NCI-H2081 treated with DMSO at 0.1 percent for 48 hours (cell line): ENCODE results near the gene SPATA21.
"Not testable (repeated sequence)": the region's sequence is repeated elsewhere in the genome, so short reads cannot be mapped to it uniquely, and the experiment has no call there.

Experiments
- DNase-seq: peaks from one replicate; lab custom pipeline; 2025; lab: John Stamatoyannopoulos, UW

SPATA21 gene

DNA sequence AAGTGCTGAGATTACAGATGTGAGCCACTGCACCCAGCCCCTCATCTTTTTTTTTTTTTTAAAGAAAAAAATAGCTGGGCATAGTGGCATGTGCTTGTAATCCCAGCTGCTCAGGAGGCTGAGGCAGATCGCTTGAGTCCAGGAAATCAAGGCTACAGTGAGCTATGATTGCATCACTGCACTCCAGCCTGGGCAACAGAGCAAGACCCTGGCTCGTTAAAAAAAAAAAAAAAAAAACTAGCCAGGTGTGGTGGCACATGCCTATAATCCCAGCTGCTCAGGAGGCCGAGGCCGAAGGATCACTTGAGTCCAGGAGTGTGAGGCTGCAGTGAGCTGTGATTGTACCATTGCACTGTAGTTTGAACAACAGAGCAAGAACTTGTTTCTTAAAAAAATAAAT is 56.4 kb downstream of the SPATA21 start:
- DNase-seq, result no peak

DNA sequence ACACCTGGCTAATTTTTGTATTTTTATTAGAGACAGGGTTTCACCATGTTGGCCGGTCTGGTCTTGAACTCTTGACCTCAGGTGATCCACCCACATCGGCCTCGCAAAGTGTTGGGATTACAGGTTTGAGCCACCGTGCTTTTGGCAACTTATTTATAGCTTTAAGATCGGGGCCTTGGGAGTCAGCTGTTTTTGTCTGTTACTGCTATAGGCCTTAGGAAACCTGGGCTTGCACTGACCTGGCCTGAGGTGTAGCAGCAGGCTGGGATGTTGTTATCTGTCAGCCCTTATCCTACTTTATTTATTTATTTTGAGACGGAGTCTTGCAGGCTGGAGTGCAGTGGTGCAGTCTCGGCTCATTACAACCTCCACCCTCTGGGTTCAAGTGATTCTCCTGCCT is 58.8 kb downstream of the SPATA21 start:
- DNase-seq, result no peak

DNA sequence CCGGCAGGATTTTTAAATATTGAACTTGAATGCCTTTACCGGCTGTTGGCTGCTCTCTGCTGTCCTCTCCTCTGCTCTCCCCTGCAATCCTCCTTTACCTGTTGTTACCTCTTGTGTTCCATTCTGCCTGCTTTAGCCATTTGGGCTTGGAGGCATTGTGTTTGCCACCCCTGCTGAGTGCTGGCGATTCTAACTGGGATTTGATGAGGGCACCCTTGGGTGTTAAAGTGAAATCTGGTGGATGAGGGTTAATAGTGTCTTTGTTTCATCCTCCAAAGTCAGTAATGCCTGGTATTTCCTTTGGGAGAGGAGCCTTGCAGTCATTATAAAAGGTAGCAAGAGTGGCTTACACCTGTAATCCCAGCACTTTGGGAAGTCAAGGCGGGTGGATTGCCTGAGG is 60.3 kb downstream of the SPATA21 start:
- DNase-seq, result no peak

DNA sequence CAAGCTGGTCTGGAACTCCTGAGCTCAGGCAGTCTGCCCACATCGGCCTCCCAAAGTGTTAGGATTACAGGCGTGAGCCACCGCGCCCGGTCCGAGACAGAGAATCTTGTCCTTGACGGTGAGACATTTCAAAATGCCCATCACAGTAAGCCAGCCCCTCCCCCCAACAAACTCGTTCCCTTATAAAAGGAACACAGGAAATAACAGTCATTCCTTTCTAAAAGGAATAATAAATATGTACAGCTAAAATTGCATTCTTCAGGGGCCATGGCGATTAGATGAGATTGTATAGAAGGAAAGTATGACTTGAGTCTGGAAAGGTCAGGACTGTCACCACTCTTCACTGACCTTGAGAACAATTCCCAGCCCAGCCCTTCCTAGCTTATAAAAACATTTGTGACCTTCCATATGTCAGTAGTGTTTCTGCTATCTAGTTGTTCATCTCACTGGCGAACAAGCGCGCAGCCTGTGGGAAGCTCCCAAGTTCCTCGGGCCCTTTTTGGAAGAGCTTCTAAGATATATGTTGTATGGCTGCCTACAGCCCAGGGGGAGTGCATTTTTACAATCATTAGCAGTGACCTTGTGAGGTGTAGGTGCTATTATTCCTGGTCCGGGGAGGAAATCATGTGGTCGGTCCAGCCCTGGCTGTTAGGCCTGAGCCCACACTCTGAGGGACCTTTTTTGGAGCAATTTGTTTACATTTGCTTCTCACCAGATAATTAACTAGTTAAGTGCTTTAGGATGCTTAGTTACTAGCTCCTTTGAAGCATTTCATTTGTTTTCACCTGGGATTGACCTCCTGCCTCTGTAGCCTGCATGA is 61.5 kb downstream of the SPATA21 start:
- DNase-seq, result no peak

DNA sequence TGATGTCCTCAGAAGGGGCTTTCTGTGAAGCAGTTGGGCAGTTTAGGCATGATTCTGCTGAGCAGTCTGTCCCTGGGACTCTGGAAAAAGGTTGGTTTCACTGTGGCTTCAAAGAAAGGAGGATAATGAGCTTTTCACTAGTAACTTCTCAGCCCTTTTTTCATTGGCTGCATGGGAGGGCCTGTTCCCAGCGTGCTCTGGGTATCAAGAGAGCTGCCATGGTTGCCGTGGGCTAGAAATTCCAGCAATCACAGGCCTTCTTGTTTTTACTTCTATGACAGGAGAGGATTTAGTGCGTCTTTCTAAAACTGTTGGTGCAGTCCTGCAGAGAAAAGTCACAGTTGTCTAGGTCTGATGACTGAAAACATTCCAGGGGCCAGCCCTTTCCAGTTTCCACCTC is 63.0 kb downstream of the SPATA21 start:
- no peak for DNase-seq

DNA sequence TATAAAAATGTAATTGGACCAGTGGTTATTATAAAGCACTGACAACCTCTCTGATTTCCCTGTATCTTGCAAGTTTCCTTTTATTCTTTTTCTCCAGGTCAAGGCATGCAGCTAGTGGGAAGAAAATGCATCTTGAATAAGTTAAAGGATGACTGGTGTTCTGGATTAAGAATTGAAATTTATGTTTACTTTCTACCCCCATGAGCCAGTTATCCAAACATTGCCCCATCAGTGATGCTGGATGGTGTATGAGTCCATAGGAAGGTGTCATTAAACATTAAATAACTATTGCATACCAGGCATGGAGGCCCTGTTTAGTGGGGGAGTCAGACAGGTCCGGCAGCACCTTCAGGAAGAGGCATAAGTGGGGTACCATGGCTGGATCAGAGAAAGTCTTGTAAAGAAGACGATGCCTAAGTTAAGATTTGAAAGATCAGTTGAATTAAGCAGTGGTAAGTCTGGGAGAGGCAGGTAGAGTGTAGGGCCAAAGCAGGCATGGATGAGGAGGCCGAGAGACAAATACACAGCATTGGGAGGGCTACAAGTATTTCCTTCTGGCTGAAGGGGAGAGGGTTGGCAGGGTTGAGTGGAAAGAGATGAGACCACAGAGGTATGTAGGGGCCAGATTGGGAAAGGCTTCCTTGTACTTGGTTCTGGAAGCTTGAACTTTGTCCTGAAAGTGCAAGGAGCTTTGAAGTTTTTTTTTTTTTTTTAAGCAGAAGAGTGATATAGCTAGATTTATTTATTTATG is 64.5 kb downstream of the SPATA21 start:
- no peak for DNase-seq

DNA sequence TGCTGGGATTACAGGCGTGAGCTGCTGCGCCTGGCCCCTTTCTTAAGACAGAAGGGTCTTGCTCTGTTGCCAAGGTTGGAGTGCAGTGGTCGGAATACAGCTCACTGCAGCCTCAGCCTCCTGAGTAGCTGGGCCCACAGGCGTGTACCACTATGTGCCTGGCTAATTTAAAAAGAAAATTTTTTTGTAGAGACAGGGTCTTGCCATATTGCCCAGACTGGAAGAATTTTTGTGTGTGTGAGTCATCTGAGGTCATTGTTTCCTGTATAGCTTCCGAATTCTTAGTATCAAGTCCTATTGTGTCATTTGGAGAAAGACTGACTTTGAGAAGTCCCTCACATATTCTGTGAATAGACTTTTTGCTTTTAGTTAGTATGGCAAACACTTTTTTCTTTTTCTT is 65.5 kb downstream of the SPATA21 start:
- no peak for DNase-seq

DNA sequence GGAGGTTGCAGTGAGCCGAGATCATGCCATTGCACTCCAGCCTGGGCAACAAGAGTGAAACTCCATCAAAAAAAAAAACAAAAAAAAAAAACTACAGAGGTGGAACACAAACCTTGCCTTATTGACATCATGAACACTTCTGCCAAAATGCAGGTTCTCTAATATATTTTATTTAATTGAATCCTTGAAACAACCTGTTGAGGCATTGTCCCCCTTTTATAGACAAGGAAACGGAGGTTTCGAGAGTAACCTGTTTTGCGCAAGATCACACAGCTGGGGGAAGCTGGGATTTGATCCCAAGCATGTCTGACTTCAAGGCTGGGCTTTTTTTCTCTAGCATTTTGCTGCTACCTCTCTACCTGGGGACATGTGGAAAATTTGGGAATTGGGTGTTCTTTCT is 67.4 kb downstream of the SPATA21 start:
- DNase-seq, result no peak

DNA sequence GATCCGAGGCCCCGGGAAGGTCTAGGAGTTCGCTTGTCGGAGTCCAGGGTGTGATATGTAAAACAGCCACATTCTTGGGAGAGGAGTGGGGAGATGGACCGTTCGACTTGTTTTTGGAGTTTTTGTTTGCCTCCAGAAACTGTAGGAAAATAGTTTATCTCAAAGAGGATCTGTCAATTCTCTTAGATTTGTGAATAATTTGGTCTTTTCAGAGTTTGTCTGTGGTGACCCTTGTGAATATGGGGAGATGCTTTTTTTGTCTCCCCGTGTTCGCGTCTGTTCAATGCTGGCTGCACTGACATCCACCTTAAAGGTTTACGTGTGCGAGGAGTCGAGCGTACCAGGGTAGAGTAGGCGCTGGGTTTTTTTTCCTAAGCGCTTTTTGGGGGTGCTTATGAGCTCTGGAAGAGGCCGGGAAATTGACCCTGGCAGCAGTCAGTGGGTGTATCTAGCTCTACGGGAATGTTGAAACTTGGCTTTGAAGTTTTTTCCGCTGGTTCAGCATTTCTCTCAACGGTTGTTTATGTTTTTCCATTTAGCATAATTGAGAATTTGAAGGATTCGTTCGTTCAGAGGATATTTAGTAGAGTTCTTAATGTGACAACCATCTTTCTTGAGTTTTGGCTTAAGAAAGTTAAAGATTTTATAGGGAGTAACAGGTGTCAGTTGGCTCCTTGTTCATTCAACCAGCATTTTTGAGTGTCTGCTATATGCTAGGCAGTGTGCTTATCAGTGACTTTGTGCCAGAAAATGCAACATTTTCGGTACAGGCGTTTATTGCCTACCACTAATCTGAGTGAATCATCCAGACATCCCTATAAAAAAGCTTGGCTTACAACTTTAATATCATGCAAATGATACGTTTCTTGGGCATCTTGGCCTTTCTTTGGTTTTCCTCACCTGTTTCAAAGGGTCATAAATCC is 69.0 kb downstream of the SPATA21 start:
- no peak for DNase-seq

DNA sequence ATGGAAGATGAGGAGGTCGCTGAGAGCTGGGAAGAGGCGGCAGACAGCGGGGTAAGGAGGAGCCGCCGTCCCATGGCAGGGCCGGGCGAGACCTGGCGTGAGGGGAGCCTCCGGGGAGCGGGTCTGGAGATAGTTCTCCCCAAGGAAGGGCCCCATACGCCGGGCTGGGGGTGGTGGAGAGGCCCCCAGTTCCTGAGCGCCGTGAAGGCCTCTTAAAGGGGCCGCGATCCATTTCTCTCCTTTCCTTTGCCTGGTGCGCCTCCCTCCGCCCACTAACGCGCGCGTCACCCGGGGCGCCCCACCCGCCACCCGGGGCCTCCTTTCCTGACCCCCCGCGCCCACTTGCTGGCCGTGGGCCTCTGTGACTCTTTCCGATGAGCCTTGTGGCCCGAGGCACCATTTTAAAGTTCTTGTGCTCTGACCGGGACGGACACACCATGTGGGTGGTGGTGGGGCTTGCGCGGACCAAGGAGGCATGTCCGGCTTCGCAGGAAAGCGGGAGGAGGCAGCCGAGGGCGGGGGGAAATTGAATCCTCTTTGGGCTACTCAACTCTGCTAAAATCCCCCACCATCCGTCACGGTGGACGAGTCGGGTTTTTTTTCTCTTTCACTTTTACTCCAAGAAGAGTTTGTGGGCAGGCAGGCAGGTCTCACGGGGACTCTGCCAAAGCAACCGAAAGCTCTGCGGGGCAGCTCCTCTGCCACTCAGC is 69.8 kb downstream of the SPATA21 start:
- peak; percentile 49 for DNase-seq

DNA sequence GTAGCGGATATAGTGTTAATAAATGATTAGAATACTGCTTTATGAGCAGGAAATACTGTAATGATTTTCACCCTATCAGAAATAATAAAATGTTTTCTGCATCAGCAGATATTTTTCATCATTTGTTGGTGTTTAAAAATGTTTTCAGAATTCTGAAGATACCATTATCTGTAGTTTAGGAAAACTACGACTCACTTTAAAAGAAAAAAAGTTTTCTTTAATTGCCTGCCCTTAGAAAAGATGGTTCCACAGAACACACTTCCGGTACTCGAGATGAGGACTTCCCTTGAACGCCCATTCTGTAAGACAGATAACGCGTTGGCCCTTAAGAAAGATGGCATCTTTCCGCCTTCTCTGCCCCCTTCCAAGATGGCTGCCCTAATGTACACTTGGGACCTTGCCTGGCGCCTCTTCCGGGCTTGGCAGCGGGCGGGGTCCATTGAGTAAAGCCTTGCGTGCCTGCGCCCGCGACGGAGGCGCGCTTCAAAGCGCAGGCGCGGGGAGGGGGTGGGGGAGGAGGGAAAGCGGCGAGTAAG is 70.4 kb downstream of the SPATA21 start, which contains the start of gene SZRD1:
TSS of gene SZRD1 (plus strand) at position 521 of the 536 bp plus-strand sequence. CDS start 16 bp downstream, outside the sequence.
- DNase-seq, result peak; percentile 97

DNA sequence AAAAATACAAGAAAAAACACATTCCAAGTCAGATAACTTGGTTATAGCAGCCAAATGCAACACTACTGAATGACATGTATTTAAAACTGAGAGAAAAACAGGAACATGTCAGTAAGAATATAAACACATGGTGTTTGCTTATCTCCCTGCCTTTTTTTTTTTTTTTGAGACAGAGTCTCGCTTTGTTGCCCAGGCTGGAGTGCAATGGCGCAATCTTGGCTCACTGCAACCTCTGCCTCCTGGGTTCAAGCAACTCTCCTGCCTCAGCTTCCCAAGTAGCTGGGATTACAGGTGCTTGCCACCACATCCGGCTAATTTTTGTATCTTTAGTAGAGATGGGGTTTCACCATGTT is 72.1 kb downstream of the SPATA21 start:
- not testable (repeated sequence) for DNase-seq

DNA sequence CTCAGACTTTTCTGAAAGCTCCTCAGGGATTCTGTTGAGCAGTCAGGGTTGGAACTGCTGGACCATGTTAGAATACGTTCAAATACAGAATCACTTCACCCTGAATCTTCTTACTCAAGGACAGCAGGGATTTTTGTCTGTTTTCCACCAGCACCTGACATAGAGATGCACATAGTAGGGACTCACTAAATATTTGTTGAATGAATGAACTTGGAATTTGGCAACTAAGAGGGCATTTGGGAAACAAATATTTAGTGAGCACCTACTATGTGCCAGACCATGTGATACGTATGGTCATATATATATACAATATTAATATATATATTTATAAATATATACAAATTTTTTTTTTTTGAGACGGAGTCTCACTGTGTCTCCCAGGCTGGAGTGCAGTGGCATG is 80.4 kb downstream of the SPATA21 start:
- DNase-seq, result no peak

DNA sequence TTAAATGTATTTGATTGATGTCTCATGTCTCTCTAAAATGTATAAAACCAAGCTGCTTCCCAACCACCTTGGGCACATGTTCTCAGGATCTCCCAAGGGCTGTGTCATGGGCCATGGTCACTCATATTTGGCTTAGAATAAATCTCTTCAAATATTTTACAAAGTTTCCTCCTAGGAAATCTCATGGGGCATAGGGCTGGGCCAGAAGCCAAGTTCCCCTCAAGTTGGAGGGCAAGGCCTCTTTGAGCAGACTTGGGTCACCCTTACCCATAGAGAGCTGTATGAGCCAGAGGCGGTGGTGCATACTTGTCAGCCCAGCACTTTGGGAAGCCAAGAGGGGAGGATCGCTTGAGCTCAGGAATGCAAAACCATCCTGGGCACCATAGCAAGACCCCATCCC is 82.6 kb downstream of the SPATA21 start:
- no peak for DNase-seq

DNA sequence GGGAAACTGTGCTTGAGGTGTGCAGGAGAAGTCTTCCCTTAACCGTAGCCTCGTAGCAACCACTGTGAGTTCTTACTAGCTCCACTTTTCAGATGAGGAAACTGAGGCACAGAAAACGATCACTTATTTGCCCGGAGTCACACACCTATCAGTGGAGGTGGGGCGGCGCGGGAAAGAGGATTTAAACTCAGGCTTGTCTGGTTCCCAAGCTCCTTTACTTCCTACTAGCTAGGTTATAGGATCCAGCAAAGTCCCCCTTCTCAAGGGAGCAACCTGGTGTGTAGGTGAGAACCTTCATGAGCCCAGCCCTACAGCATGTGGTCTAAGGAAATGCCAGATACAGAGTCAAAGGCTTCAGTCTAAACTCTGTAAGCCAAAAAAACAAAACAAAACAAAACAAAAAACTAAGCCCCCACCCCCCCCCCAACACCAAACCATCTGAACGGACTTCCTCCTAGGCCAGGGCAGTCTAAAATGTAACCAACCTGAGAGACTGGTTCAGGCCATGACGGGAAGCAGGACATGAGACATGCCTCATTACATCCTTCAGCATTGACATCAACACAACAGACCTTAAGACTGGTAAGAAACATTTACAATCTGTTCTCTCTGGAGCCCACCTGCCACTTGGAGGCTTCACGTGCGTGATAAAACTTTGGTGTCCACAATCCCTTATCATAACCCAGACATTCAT is 84.2 kb downstream of the SPATA21 start:
- DNase-seq, result no peak

DNA sequence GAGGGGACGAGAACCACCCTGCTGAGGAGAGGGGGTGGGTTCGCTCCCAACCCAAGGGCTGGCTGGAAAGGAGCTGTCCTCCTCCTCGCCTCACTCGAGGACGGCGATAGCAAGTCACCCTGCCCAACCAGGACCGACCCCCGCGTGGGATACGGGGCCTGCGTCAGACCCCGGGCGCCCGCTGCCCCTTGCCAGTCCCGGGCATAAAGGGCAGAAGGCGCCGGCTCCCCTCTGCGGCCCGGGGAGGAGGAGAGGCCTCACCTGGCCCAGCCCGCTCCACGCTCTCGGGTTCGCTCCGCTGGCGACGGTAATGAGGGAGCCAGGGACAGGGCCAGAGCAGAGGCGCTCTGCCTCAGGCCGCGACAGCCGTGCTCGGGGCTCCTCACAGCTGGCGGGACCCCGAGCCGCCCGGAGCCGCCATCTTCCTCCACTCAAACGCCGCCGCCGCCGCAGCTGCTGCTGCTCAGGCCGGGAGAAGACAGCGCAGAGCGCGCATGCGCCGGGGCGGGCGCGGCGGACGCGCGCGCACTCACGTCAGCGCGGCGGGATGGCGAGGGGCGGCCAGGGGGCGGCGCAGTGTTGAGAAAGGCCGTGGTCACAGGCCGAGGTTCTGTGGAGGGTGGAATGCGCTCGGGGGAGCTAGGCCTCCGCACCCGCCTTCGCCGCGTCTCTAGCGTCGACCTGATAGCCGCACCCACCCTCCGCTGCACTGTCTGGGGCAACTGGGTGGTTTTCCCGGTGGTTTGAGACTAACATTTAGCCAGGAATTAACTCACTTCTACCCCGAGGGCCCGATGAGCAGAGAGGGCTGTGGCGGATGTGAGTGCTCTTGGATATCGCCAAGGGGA is 85.0 kb downstream of the SPATA21 start, which contains the start of gene FBXO42:
TSS of gene FBXO42 (minus strand) at position 487 of the 848 bp plus-strand sequence. CDS start 37,062 bp downstream, outside the sequence.
- peak; percentile 76 for DNase-seq

DNA sequence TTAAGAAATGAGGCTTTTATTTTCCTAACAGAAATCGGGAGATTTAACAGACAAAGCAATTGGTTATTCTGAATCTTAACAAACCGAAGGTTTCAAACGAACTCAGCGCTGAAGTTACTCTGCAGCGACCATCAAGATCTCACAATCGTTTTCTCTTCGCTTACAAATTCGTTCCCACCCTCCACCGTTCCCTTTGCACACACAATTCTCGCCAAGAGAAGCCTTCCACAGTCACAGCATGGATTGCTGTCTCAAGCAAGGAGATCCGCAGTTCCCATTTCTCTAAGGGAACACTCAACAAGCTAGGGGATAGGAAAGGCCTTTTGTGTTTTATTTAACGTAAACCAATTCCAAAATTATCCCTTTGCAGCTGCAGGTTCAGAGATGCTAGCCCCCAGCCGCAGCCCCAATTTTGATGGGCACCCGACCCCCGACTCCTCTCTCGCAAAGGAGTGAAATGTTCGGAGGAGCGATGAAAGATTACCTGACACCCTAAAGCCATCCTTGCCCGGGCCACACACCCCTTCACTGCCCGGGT is 85.7 kb downstream of the SPATA21 start:
- no peak for DNase-seq

DNA sequence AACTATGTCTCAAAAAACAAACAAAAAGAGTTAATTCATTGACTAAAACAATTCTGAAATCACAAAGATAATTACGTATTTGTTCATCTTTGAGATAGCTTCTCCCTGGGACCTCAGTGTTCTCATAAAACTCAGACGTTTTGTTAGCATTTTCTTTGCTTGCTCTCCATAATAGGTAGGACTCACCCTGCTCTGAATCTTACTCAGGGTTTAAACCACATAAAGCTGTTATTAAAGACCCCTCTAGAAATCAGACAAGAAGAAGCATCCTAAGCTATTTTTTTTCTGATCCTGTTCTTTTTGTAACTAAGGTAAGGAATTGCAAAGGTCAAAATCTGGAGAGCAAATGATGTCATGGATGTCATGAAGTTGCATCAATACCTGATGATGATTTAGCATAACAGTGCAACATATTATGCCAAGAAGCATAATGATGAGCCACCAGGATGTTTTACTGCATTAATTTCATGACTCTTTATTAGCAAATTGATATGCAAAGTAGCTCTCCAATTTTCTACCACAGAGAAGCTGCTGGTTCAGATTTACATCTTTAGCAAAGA is 87.3 kb downstream of the SPATA21 start:
- no peak for DNase-seq
